SK-N-SH (cell line): ENCODE data around the gene PCYT1A.

ENCODE experiments used
- JUND ChIP-seq: IDR thresholded peaks from 2 replicates; pipeline ENCODE4 v1.4.0; 2012
- RAD21 ChIP-seq: IDR thresholded peaks from 2 replicates; pipeline ENCODE4 v1.6.1; 2012; ENCODE audit warnings: mild to moderate bottlenecking, low read length
- SIN3A ChIP-seq: IDR thresholded peaks from 2 replicates; pipeline ENCODE4 v1.6.1; 2012; ENCODE audit warnings: low read depth, mild to moderate bottlenecking, low read length, moderate library complexity, borderline replicate concordance
- TAF1 ChIP-seq: IDR thresholded peaks from 2 replicates; pipeline ENCODE4 v1.6.1; 2012; ENCODE audit warnings: low read depth, mild to moderate bottlenecking, low read length, moderate library complexity, borderline replicate concordance
- TCF12 ChIP-seq: IDR thresholded peaks from 2 replicates; pipeline ENCODE4 v1.4.0; 2012
- TF ChIP-seq, protein P1 (sequence below): fragments of 150-350 bp; IDR thresholded peaks from 2 replicates; pipeline ENCODE4 v1.6.1; 2016; ENCODE audit warnings: mild to moderate bottlenecking, low read depth, low read length
- TF ChIP-seq, protein P2 (sequence below): IDR thresholded peaks from 2 replicates; pipeline ENCODE4; 2012
- TF ChIP-seq, protein P3 (sequence below): IDR thresholded peaks from 2 replicates; pipeline ENCODE4 v1.6.1; 2012; ENCODE audit warnings: mild to moderate bottlenecking, low read depth, low read length, moderate library complexity
- TF ChIP-seq, protein P4 (sequence below): fragments of 200-600 bp; sonication (generic); IDR thresholded peaks from 2 replicates; pipeline ENCODE4 v1.6.1; 2017; ENCODE audit warnings: antibody characterized with exemption, mild to moderate bottlenecking, moderate library complexity

DNA sequence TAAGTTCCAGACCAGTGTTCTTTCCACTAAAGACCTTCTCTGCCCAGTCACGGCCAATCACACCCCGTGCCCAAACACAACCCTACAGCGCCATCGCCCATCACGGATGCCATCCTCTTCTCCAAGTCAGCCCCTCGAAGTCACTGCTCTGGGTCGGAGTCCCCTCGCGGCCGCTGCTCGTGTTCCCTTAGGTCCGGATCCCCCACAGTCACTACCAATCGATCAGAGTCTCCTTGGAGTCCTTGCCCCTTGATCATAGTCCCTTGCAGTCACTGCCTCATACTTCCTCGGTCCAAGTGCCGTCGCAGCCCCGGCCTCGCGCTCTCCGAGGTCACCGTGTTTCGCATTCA lies 461 bp downstream of the PCYT1A start:
- TF ChIP-seq TAF1: no peak
- TF ChIP-seq, protein P1, sequence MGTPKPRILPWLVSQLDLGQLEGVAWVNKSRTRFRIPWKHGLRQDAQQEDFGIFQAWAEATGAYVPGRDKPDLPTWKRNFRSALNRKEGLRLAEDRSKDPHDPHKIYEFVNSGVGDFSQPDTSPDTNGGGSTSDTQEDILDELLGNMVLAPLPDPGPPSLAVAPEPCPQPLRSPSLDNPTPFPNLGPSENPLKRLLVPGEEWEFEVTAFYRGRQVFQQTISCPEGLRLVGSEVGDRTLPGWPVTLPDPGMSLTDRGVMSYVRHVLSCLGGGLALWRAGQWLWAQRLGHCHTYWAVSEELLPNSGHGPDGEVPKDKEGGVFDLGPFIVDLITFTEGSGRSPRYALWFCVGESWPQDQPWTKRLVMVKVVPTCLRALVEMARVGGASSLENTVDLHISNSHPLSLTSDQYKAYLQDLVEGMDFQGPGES: no peak
- TF ChIP-seq, protein P2, sequence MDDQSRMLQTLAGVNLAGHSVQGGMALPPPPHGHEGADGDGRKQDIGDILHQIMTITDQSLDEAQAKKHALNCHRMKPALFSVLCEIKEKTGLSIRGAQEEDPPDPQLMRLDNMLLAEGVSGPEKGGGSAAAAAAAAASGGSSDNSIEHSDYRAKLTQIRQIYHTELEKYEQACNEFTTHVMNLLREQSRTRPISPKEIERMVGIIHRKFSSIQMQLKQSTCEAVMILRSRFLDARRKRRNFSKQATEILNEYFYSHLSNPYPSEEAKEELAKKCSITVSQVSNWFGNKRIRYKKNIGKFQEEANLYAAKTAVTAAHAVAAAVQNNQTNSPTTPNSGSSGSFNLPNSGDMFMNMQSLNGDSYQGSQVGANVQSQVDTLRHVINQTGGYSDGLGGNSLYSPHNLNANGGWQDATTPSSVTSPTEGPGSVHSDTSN: no peak
- TF ChIP-seq, protein P3, sequence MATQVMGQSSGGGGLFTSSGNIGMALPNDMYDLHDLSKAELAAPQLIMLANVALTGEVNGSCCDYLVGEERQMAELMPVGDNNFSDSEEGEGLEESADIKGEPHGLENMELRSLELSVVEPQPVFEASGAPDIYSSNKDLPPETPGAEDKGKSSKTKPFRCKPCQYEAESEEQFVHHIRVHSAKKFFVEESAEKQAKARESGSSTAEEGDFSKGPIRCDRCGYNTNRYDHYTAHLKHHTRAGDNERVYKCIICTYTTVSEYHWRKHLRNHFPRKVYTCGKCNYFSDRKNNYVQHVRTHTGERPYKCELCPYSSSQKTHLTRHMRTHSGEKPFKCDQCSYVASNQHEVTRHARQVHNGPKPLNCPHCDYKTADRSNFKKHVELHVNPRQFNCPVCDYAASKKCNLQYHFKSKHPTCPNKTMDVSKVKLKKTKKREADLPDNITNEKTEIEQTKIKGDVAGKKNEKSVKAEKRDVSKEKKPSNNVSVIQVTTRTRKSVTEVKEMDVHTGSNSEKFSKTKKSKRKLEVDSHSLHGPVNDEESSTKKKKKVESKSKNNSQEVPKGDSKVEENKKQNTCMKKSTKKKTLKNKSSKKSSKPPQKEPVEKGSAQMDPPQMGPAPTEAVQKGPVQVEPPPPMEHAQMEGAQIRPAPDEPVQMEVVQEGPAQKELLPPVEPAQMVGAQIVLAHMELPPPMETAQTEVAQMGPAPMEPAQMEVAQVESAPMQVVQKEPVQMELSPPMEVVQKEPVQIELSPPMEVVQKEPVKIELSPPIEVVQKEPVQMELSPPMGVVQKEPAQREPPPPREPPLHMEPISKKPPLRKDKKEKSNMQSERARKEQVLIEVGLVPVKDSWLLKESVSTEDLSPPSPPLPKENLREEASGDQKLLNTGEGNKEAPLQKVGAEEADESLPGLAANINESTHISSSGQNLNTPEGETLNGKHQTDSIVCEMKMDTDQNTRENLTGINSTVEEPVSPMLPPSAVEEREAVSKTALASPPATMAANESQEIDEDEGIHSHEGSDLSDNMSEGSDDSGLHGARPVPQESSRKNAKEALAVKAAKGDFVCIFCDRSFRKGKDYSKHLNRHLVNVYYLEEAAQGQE: no peak
- TF ChIP-seq, protein P4, sequence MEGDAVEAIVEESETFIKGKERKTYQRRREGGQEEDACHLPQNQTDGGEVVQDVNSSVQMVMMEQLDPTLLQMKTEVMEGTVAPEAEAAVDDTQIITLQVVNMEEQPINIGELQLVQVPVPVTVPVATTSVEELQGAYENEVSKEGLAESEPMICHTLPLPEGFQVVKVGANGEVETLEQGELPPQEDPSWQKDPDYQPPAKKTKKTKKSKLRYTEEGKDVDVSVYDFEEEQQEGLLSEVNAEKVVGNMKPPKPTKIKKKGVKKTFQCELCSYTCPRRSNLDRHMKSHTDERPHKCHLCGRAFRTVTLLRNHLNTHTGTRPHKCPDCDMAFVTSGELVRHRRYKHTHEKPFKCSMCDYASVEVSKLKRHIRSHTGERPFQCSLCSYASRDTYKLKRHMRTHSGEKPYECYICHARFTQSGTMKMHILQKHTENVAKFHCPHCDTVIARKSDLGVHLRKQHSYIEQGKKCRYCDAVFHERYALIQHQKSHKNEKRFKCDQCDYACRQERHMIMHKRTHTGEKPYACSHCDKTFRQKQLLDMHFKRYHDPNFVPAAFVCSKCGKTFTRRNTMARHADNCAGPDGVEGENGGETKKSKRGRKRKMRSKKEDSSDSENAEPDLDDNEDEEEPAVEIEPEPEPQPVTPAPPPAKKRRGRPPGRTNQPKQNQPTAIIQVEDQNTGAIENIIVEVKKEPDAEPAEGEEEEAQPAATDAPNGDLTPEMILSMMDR: no peak
- no peak for TF ChIP-seq TCF12
- TF ChIP-seq RAD21: no peak
- no peak for TF ChIP-seq SIN3A
- TF ChIP-seq JUND: no peak
